NCI-H2107 treated with DMSO at 0.1 percent for 48 hours (cell line): ENCODE measurements around the gene PHACTR3.
A peak's percentile ranks its signal among the peaks of the same experiment; 100 is the strongest.

Experiments used
- DNase-seq: peaks from one replicate; lab custom pipeline; 2025; ENCODE audit not compliant: unreplicated experiment; lab: John Stamatoyannopoulos, UW

Gene PHACTR3

GRCh38 chr20:59785986-59786795 lies 181.9 kb downstream of the PHACTR3 start:
- no peak for DNase-seq

GRCh38 chr20:59786801-59787537 lies 182.6 kb downstream of the PHACTR3 start:
- peak; percentile 6 for DNase-seq

GRCh38 chr20:59787538-59787890 lies 183.2 kb downstream of the PHACTR3 start:
- DNase-seq, result no peak

GRCh38 chr20:59788196-59788735 lies 183.9 kb downstream of the PHACTR3 start:
- no peak for DNase-seq

GRCh38 chr20:59788811-59789397 lies 184.6 kb downstream of the PHACTR3 start:
- no peak for DNase-seq

- DNase-seq, result no peak
Measured at GRCh38 chr20:59789686-59790085, 185.3 kb downstream of the PHACTR3 start.

GRCh38 chr20:59790346-59790745 lies 186.0 kb downstream of the PHACTR3 start:
- DNase-seq, result no peak

GRCh38 chr20:59792300-59792699 lies 188.0 kb downstream of the PHACTR3 start:
- DNase-seq, result no peak

GRCh38 chr20:59794555-59794954 lies 190.2 kb downstream of the PHACTR3 start:
- no peak for DNase-seq

GRCh38 chr20:59800309-59800708 lies 196.0 kb downstream of the PHACTR3 start:
- DNase-seq, result no peak

- DNase-seq, result no peak
Measured at GRCh38 chr20:59802018-59802417, 197.7 kb downstream of the PHACTR3 start.

- DNase-seq, result no peak
Measured at GRCh38 chr20:59802471-59803221, 198.3 kb downstream of the PHACTR3 start.

GRCh38 chr20:59804347-59804746 lies 200.0 kb downstream of the PHACTR3 start:
- no peak for DNase-seq

- no peak for DNase-seq
Measured at GRCh38 chr20:59804871-59805665, 200.7 kb downstream of the PHACTR3 start.

- no peak for DNase-seq
Measured at GRCh38 chr20:59805786-59806577, 201.6 kb downstream of the PHACTR3 start.

- DNase-seq, result no peak
Measured at GRCh38 chr20:59806578-59806975, 202.2 kb downstream of the PHACTR3 start.

GRCh38 chr20:59807909-59808728 lies 203.8 kb downstream of the PHACTR3 start:
- DNase-seq, result no peak

- no peak for DNase-seq
Measured at GRCh38 chr20:59808729-59809381, 204.5 kb downstream of the PHACTR3 start.
